Measurements from ENCODE around the gene PLA1A.
"Not testable (repeated sequence)": the region's sequence is repeated elsewhere in the genome, so short reads cannot be mapped to it uniquely, and the experiment has no call there.

The PLA1A gene

DNA sequence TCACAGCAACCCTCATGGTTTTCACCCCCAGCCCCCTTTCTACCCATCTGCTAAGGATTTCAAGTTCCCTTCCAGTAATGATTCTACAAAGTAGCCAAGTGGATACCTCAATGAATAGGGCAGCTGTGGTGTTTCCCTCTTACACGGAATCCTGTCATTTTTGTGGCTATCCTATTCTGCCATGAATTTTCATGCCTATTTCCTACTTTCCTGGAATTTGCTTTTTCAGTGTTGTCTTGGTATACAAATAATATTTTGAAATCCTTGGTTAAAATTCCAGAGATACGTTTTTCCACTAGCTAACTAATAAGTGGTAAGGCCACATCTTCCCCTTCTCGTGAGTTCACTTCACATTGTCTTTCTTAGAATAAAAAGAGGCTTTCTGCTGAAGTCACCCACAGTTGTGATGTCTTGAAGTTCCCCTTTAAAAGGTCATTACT lies 10.9 kb upstream of the PLA1A start:
- no peak for DNase-seq (ENCODE audit: low spot score)
- H3K27ac ChIP-seq, result no peak overlapping the region
- TF ChIP-seq, protein P1, sequence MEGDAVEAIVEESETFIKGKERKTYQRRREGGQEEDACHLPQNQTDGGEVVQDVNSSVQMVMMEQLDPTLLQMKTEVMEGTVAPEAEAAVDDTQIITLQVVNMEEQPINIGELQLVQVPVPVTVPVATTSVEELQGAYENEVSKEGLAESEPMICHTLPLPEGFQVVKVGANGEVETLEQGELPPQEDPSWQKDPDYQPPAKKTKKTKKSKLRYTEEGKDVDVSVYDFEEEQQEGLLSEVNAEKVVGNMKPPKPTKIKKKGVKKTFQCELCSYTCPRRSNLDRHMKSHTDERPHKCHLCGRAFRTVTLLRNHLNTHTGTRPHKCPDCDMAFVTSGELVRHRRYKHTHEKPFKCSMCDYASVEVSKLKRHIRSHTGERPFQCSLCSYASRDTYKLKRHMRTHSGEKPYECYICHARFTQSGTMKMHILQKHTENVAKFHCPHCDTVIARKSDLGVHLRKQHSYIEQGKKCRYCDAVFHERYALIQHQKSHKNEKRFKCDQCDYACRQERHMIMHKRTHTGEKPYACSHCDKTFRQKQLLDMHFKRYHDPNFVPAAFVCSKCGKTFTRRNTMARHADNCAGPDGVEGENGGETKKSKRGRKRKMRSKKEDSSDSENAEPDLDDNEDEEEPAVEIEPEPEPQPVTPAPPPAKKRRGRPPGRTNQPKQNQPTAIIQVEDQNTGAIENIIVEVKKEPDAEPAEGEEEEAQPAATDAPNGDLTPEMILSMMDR (conservative IDR thresholded peaks at IDR 0.05; ENCODE audit: low read depth), result no peak
- ChIA-PET POLR2A (ENCODE audit: low non-redundant PET) (no interaction called here), CTCF (no interaction called here)

DNA sequence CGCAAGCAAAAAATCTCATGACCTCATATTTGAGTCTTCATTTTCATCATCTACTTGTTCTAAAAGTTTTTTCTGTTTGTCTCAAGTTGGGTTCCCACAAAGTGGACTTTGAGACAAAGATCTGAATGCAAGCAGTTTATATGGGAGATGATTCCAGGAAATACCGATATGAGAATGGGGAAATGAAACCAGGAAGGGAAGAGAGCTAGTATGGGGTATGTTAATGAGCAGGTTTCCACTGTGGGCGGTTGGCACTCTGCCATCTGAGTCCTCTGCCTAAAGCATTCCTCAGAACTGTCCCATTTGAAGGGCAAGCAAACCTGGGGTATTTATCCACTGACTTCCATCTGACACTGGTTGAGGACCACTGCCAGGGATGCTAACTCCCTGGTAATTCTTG lies 9.6 kb upstream of the PLA1A start:
- ChIA-PET POLR2A (ENCODE audit: low non-redundant PET) (no interaction called here), CTCF (interaction anchor here (0.7 kb wide), 1 partner anchor 15 kb away, joined by 4 read pairs; no protein-coding TSS in a partner anchor)
- H3K27ac ChIP-seq, result no peak overlapping the region
- TF ChIP-seq, protein P1 (conservative IDR thresholded peaks at IDR 0.05; ENCODE audit: low read depth), result no peak
- DNase-seq (ENCODE audit: low spot score), result no peak

DNA sequence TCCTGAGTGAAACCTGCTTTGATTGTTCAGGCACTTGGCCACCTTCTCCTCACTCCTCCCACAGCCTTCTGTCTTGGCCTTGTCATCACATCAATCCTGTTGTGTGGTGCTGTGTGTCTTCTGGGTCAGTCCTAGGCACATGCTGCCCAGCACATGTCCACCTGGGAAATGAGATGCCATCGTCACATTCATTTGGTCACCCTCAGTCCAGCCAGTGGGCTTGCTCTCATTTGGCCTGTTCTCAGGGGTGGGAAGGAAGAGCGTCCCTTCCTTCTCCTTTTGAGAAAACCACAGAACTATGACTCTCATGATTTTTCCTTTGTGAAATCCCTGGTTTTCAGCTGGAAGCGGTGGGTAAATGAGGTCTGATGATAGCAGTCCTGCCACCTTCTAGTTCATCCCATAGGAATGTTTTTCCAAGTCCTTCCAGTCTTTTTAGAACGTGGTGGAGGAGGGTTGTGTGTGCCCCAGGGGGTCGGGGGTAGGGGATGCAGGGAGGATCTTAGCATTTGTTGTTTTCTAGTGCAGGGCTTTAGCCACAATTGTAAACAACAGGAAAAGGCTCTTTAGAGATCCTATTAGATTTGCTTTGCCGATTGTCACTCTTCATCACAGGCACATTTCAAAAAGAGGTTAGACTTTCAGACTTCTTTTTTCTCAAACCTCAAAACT lies 8.4 kb upstream of the PLA1A start:
- ChIA-PET CTCF (no interaction called here), POLR2A (ENCODE audit: low non-redundant PET) (no interaction called here)
- TF ChIP-seq, protein P1 (conservative IDR thresholded peaks at IDR 0.05; ENCODE audit: low read depth), result no peak
- H3K27ac ChIP-seq, result no peak overlapping the region
- DNase-seq (ENCODE audit: low spot score), result no peak

DNA sequence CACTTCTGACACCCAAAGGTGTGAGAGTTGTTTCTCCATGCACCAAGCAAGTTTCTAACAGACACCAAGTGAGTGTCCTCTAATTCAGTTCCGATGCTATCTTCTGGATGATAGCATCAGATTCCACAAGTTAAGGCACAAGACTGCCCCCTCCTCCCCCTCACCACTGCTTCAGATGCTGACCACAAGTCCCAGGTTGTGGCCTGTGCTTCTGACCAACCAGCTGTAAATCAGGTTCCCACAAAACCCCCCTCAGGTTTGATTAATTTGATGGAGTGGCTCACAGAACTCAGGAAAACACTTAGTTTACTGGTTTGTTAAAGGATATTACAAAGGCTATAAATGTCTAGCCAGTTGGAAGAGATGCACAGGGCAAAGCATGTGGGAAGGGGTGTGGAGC lies 7.0 kb upstream of the PLA1A start:
- TF ChIP-seq, protein P1 (conservative IDR thresholded peaks at IDR 0.05; ENCODE audit: low read depth), result no peak
- no peak overlapping the region for H3K27ac ChIP-seq
- no peak for DNase-seq (ENCODE audit: low spot score)
- POLR2A ChIA-PET (ENCODE audit: low non-redundant PET), result no interaction called here
- CTCF ChIA-PET, result no interaction called here

DNA sequence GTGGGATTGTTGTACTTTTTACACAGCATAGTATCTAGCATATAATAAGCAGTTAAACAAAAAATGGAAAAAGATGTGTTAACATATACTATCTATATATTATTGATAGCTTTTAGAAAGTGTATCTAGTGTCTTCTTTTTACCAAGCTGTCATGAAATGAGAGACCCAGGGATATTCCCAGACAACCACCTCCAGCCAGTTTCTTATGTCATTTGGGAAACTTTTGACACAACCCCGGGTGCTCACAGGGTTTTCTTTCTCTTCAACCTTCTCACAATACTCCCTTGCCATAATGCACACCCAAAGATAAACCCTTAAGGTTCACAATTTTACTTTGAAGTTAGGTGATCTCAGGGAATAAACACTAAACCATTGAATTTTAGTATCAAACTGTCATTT lies 4.8 kb upstream of the PLA1A start:
- TF ChIP-seq, protein P1 (conservative IDR thresholded peaks at IDR 0.05; ENCODE audit: low read depth), result no peak
- ChIA-PET POLR2A (ENCODE audit: low non-redundant PET) (no interaction called here), CTCF (no interaction called here)
- DNase-seq (ENCODE audit: low spot score), result no peak
- H3K27ac ChIP-seq, result no peak overlapping the region

DNA sequence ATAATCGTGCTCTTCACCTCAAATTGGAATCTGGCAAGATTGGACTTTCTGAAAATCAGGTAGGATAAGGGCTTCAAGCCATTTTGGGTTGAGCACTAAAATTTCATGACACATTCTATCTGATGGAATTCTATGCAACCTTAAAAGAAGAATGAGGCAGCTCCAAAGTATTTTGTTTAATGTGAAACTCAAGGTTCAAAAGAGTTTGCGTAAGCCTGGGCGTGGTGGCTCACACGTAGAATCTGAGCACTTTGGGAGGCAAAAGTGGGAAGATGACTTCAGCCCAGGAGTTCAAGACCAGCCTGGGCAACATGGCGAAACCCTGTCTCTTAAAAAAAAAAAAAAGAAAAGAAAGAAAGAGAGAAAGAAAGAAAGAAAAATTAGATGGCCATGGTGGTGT lies 3.6 kb upstream of the PLA1A start:
- no peak overlapping the region for H3K27ac ChIP-seq
- ChIA-PET CTCF (no interaction called here), POLR2A (ENCODE audit: low non-redundant PET) (interaction anchor here (0.6 kb wide), 1 partner anchor 211 kb away, joined by 7 read pairs; no protein-coding TSS in a partner anchor)
- DNase-seq (ENCODE audit: low spot score), result no peak
- TF ChIP-seq, protein P1 (conservative IDR thresholded peaks at IDR 0.05; ENCODE audit: low read depth), result no peak

DNA sequence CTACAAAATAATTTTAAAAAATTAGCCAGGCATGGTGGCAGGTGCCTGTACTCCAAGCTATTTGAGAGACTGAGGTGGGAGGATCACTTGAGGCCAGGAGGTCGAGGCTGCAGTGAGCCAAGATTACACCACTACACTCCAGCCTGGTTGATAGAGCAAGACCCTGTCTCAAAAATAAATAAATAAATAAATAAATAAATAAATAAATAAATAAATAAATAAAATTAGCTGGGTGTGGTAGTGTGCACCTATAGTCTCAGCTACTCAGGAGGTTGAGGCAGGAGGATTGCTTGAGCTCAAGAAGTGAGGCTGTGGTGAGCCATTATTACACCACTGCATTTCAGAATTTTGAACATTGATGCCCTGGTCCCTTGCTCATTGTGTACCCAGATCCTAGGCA lies 2.8 kb upstream of the PLA1A start:
- CTCF ChIA-PET, result interaction anchor here (0.6 kb wide), 1 partner anchor 207 kb away, joined by 5 read pairs; no protein-coding TSS in a partner anchor
- H3K27ac ChIP-seq; POLR2A ChIA-PET (ENCODE audit: low non-redundant PET): not testable (repeated sequence)

More for the DNA sequence above, 2.8 kb upstream of the PLA1A start:
- DNase-seq (ENCODE audit: low spot score), result not testable (repeated sequence)
